Measurements from ENCODE around the gene AMH.
A peak's percentile ranks its signal among the peaks of the same experiment; 100 is the strongest.

Gene AMH

GRCh38 chr19:2254064-2254872, 5.1 kb downstream of the AMH start:
- CTCF ChIA-PET = interaction anchor here (1.0 to 1.8 kb wide), 3 partner anchors 9 to 18 kb away, joined by 3 to 7 read pairs (median 3); no protein-coding TSS in a partner anchor
- Mint-ChIP-seq H3K27me3 (peaks cover 56% of the 10 kb centered on the region), H3K4me1 (peaks cover 46% of the 10 kb centered on the region), H3K4me3 (peak overlapping the region; percentile 35), H3K36me3 (no peaks in the 10 kb centered on the region), H3K9me3 (no peaks in the 10 kb centered on the region), H3K27ac (no peak overlapping the region)
- DNase-seq = no peak

- no peaks in the 10 kb centered on the region for H3K9me3 Mint-ChIP-seq
- H3K27me3 Mint-ChIP-seq = peaks cover 46% of the 10 kb centered on the region
- no peak overlapping the region for H3K27ac Mint-ChIP-seq
- peaks cover 52% of the 10 kb centered on the region for H3K4me1 Mint-ChIP-seq
- CTCF ChIA-PET = no interaction called here
- H3K4me3 Mint-ChIP-seq = no peak overlapping the region
- no peak for DNase-seq
- H3K36me3 Mint-ChIP-seq = no peaks in the 10 kb centered on the region
Observed at GRCh38 chr19:2255112-2255845, 6.2 kb downstream of the AMH start.

GRCh38 chr19:2255982-2256685, 7.0 kb downstream of the AMH start, which contains the start of gene JSRP1:
Gene JSRP1 (minus strand): TSS chr19:2256417. CDS start chr19:2255314, 1,103 bp downstream.
- H3K9me3 Mint-ChIP-seq = no peaks in the 10 kb centered on the region
- H3K4me3 Mint-ChIP-seq = peak within 1 kb of the TSS; percentile 12
- peaks cover 41% of the 10 kb centered on the region for H3K27me3 Mint-ChIP-seq
- peak within 1 kb of the TSS; percentile 99 for H3K27ac Mint-ChIP-seq
- no peaks in the 10 kb centered on the region for H3K36me3 Mint-ChIP-seq
- peaks cover 56% of the 10 kb centered on the region for H3K4me1 Mint-ChIP-seq
- peak; percentile 46 for DNase-seq
- CTCF ChIA-PET = no interaction called here

- peaks cover 10% of the 10 kb centered on the region for H3K27me3 Mint-ChIP-seq
- peak overlapping the region; percentile 86 for H3K27ac Mint-ChIP-seq
- CTCF ChIA-PET = interaction anchor here (2.5 kb wide), 1 partner anchor 22 kb away, joined by 13 read pairs; no protein-coding TSS in a partner anchor
- H3K36me3 Mint-ChIP-seq = peaks cover 1% of the 10 kb centered on the region
- no peaks in the 10 kb centered on the region for H3K9me3 Mint-ChIP-seq
- peaks cover 43% of the 10 kb centered on the region for H3K4me1 Mint-ChIP-seq
- H3K4me3 Mint-ChIP-seq = no peak overlapping the region
- no peak for DNase-seq
Observed at GRCh38 chr19:2259336-2259735, 10.2 kb downstream of the AMH start.

GRCh38 chr19:2260341-2260805, 11.2 kb downstream of the AMH start:
- Mint-ChIP-seq H3K4me3 (no peak overlapping the region), H3K27me3 (peaks cover 3% of the 10 kb centered on the region), H3K4me1 (peaks cover 40% of the 10 kb centered on the region), H3K36me3 (peaks cover 1% of the 10 kb centered on the region), H3K27ac (peak overlapping the region; percentile 68), H3K9me3 (no peaks in the 10 kb centered on the region)
- CTCF ChIA-PET = interaction anchor here (1.3 to 2.5 kb wide), 3 partner anchors 14 to 363 kb away, joined by 4 to 12 read pairs (median 10); no protein-coding TSS in a partner anchor
- DNase-seq = no peak

- no peak overlapping the region for H3K27ac Mint-ChIP-seq
- peaks cover 1% of the 10 kb centered on the region for H3K36me3 Mint-ChIP-seq
- DNase-seq = peak; percentile 75
- no peaks in the 10 kb centered on the region for H3K27me3 Mint-ChIP-seq
- H3K9me3 Mint-ChIP-seq = no peaks in the 10 kb centered on the region
- CTCF ChIA-PET = interaction anchor here (0.7 to 2.5 kb wide), 7 partner anchors 10 to 364 kb away, joined by 3 to 12 read pairs (median 3); no protein-coding TSS in a partner anchor
- H3K4me3 Mint-ChIP-seq = no peak overlapping the region
- H3K4me1 Mint-ChIP-seq = peaks cover 41% of the 10 kb centered on the region
Observed at GRCh38 chr19:2261438-2262172, 12.5 kb downstream of the AMH start.

GRCh38 chr19:2266183-2266993, 17.3 kb downstream of the AMH start:
- CTCF ChIA-PET = interaction anchor here (1.2 kb wide), 2 partner anchors 9 to 110 kb away, joined by 3 read pairs; no protein-coding TSS in a partner anchor
- Mint-ChIP-seq H3K4me3 (no peak overlapping the region), H3K36me3 (peaks cover 4% of the 10 kb centered on the region), H3K4me1 (peaks cover 24% of the 10 kb centered on the region), H3K27me3 (peaks cover 3% of the 10 kb centered on the region), H3K27ac (peak overlapping the region; percentile 15), H3K9me3 (no peaks in the 10 kb centered on the region)
- peak; percentile 51 for DNase-seq

GRCh38 chr19:2268480-2268830, 19.3 kb downstream of the AMH start:
- Mint-ChIP-seq H3K9me3 (no peaks in the 10 kb centered on the region), H3K36me3 (peaks cover 11% of the 10 kb centered on the region), H3K4me3 (peak overlapping the region; percentile 84), H3K27ac (peak overlapping the region; percentile 24), H3K27me3 (peaks cover 3% of the 10 kb centered on the region), H3K4me1 (peaks cover 37% of the 10 kb centered on the region)
- CTCF ChIA-PET = no interaction called here
- no peak for DNase-seq

GRCh38 chr19:2268861-2269243, 19.7 kb downstream of the AMH start:
- peak overlapping the region; percentile 84 for H3K4me3 Mint-ChIP-seq
- no peaks in the 10 kb centered on the region for H3K9me3 Mint-ChIP-seq
- H3K36me3 Mint-ChIP-seq = peaks cover 13% of the 10 kb centered on the region
- peak overlapping the region; percentile 89 for H3K27ac Mint-ChIP-seq
- CTCF ChIA-PET = no interaction called here
- H3K27me3 Mint-ChIP-seq = peaks cover 3% of the 10 kb centered on the region
- DNase-seq = no peak
- peaks cover 41% of the 10 kb centered on the region for H3K4me1 Mint-ChIP-seq

- Mint-ChIP-seq H3K27me3 (peaks cover 3% of the 10 kb centered on the region), H3K36me3 (peaks cover 19% of the 10 kb centered on the region), H3K4me3 (peak overlapping the region; percentile 84), H3K4me1 (peaks cover 47% of the 10 kb centered on the region), H3K9me3 (no peaks in the 10 kb centered on the region), H3K27ac (peak overlapping the region; percentile 89)
- DNase-seq = peak; percentile 99
- CTCF ChIA-PET = no interaction called here
Observed at GRCh38 chr19:2269244-2270156, 20.4 kb downstream of the AMH start.

- CTCF ChIA-PET = no interaction called here
- DNase-seq = peak; percentile 60
- Mint-ChIP-seq H3K27ac (peak overlapping the region; percentile 89), H3K27me3 (peaks cover 3% of the 10 kb centered on the region), H3K4me1 (peaks cover 50% of the 10 kb centered on the region), H3K4me3 (peak overlapping the region; percentile 84), H3K9me3 (no peaks in the 10 kb centered on the region), H3K36me3 (peaks cover 21% of the 10 kb centered on the region)
Observed at GRCh38 chr19:2270157-2270422, 21.0 kb downstream of the AMH start.

All from activated naive CD4-positive, alpha-beta T cell treated with anti-CD3 and anti-CD28 coated beads, Interleukin-2, amount 10 ng/mL, durations not matched to agents 7 days and 5 days (primary cell).